Mesendoderm (in vitro differentiated cells): ENCODE results near the gene IL13.
"Not testable (repeated sequence)": the region's sequence is repeated elsewhere in the genome, so short reads cannot be mapped to it uniquely, and the experiment has no call there.

ENCODE experiments used
- DNase-seq: peaks from one replicate; pipeline ENCODE4 v3.0.0; 2013
- H2AK5ac ChIP-seq: 2 replicates; pipeline ENCODE4 v1.6.1; 2013; ENCODE audit warnings: low read length, inconsistent platforms
- H2BK120ac ChIP-seq: 2 replicates; pipeline ENCODE4 v1.6.1; 2013; ENCODE audit warnings: low read depth, mild to moderate bottlenecking, low read length, moderate library complexity, mixed read lengths
- H2BK15ac ChIP-seq: replicated peaks from 2 replicates; pipeline ENCODE4 v1.6.1; 2013; ENCODE audit warnings: low read depth, mild to moderate bottlenecking, moderate library complexity
- H2BK5ac ChIP-seq: 2 replicates; pipeline ENCODE4 v1.6.1; 2013; ENCODE audit warnings: low read length, inconsistent platforms
- H3K18ac ChIP-seq: 2 replicates; pipeline ENCODE4 v1.6.1; 2013; ENCODE audit warnings: mild to moderate bottlenecking, low read length, mixed read lengths
- H3K23ac ChIP-seq: one replicate; pipeline ENCODE4 v1.6.1; 2013; ENCODE audit warnings: low read length
- H3K27ac ChIP-seq: 2 replicates; pipeline ENCODE4 v1.5.1; 2013; ENCODE audit warnings: low read depth, mild to moderate bottlenecking, inconsistent platforms, low read length, moderate library complexity
- H3K27me3 ChIP-seq: 2 replicates; pipeline ENCODE4 v1.6.1; 2013; ENCODE audit warnings: low read length, control low read depth, mild to moderate bottlenecking, inconsistent platforms; ENCODE audit not compliant: insufficient read depth, poor library complexity
- H3K36me3 ChIP-seq: 2 replicates; pipeline ENCODE4 v1.6.1; 2013; ENCODE audit warnings: low read length, inconsistent platforms; ENCODE audit not compliant: control insufficient read depth, insufficient read depth
- H3K4ac ChIP-seq: one replicate; pipeline ENCODE4 v1.6.1; 2013; ENCODE audit warnings: low read depth, mild to moderate bottlenecking, low read length, moderate library complexity
- H3K4me1 ChIP-seq: 2 replicates; pipeline ENCODE4 v1.6.1; 2013; ENCODE audit warnings: low read depth, low read length, inconsistent platforms; ENCODE audit not compliant: control insufficient read depth
- H3K4me2 ChIP-seq: 2 replicates; pipeline ENCODE4 v1.6.1; 2013; ENCODE audit warnings: low read length
- H3K4me3 ChIP-seq: 2 replicates; pipeline ENCODE4 v1.5.1; 2013; ENCODE audit warnings: mild to moderate bottlenecking, low read length
- H3K56ac ChIP-seq: one replicate; pipeline ENCODE4 v1.6.1; 2013; ENCODE audit warnings: low read length
- H3K79me1 ChIP-seq: 2 replicates; pipeline ENCODE4 v1.6.1; 2013; ENCODE audit warnings: low read length, inconsistent platforms
- H3K79me2 ChIP-seq: 2 replicates; pipeline ENCODE4 v1.6.1; 2013; ENCODE audit warnings: mild to moderate bottlenecking, low read length; ENCODE audit not compliant: control insufficient read depth, insufficient read depth
- H3K9ac ChIP-seq: 2 replicates; pipeline ENCODE4 v1.6.1; 2013; ENCODE audit warnings: low read length, inconsistent platforms
- H4K5ac ChIP-seq: one replicate; pipeline ENCODE4 v1.6.1; 2013; ENCODE audit warnings: low read length
- H4K8ac ChIP-seq: one replicate; pipeline ENCODE4 v1.6.1; 2013; ENCODE audit warnings: low read depth, mild to moderate bottlenecking, control low read depth, low read length, moderate library complexity
- WGBS: extraction: QIAGEN DNeasy Blood & Tissue Kit; methylation state at CpG from one replicate; pipeline ENCODE4 v1.1.7; 2013; ENCODE audit warnings: low lambda C conversion rate, missing lambda C conversion rate; ENCODE audit not compliant: insufficient coverage; ENCODE audit errors: extremely low coverage; 5-methylcytosine and 5-hydroxymethylcytosine counted together

Gene IL13

DNA sequence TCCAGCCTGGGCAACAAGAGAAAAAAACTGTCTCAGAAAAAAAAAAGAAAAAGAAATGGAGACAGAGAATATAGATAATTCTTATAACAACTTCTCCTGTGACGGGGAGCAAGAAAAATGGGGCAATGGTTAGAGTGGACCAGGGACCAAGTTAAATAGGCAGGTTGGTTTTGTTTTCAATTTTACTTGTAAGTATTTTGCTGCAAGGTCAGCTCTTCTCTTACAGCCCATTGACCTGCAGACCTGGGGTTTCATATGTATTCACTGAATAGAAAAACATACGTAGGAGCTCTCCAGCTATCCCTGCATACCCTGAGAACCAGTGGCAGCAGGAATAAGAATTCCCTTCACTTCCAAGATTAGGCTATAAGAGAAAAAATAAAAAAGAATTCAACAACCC is 29.2 kb upstream of the IL13 start:
- Histone ChIP-seq H3K27me3 (no peaks in the 10 kb centered on the region), H2BK5ac (no peak overlapping the region), H3K9ac (no peak overlapping the region), H3K79me1 (no peaks in the 10 kb centered on the region), H2BK15ac (no peak overlapping the region), H3K56ac (no peak overlapping the region), H3K4me2 (no peak overlapping the region), H3K36me3 (no peaks in the 10 kb centered on the region), H4K8ac (no peak overlapping the region), H3K18ac (no peak overlapping the region), H3K79me2 (no peaks in the 10 kb centered on the region), H3K4me3 (no peak overlapping the region), H3K4ac (no peak overlapping the region), H2BK120ac (no peak overlapping the region), H4K5ac (no peak overlapping the region), H3K4me1 (no peaks in the 10 kb centered on the region), H3K23ac (no peak overlapping the region), H3K27ac (no peak overlapping the region), H2AK5ac (no peak overlapping the region)
- no peak for DNase-seq
- no CpG with 5 or more reads among the region's 2 CpGs for WGBS

DNA sequence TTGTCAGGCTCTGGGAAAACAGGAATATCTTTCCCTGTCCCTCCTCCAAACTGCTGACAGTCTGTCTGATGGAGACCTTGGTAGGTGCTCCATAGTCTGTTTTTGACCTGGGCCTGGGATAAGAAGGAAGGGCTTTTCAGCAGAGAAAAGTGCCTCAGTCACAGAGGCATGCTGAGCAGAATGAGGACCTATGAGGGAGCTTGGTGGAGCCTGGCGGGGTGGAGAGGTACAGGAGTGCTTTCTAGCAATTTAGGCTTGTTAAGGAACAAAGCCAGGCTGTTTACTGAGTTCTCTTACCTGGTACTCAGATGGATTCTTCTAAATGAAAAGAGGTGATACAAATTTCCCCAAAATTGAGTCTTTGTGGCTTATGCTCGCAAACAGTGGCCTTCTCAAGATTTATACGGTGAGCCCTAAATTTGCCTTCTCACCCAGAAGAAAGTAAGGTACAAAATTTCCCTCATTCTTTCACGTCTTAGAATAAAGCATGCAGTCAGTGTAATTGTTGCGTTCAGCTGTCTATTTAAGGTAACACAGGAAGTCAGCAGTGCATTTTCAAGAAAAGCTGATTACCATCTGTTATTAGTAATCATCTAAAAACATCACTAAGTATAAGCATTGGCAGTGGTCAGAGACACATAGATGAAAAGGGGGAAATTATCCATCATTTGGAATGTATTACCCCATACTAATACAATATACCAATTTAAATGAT is 28.6 kb upstream of the IL13 start:
- Histone ChIP-seq H3K23ac (no peak overlapping the region), H3K9ac (no peak overlapping the region), H3K36me3 (no peaks in the 10 kb centered on the region), H3K4me2 (no peak overlapping the region), H3K79me1 (no peaks in the 10 kb centered on the region), H2BK5ac (no peak overlapping the region), H3K27me3 (no peaks in the 10 kb centered on the region), H3K56ac (no peak overlapping the region), H2BK120ac (no peak overlapping the region), H4K8ac (no peak overlapping the region), H3K4me3 (no peak overlapping the region), H3K27ac (no peak overlapping the region), H3K4me1 (no peaks in the 10 kb centered on the region), H2AK5ac (no peak overlapping the region), H2BK15ac (no peak overlapping the region), H3K4ac (no peak overlapping the region), H3K18ac (no peak overlapping the region), H3K79me2 (no peaks in the 10 kb centered on the region), H4K5ac (no peak overlapping the region)
- DNase-seq, result no peak
- no CpG with 5 or more reads among the region's 5 CpGs for WGBS

DNA sequence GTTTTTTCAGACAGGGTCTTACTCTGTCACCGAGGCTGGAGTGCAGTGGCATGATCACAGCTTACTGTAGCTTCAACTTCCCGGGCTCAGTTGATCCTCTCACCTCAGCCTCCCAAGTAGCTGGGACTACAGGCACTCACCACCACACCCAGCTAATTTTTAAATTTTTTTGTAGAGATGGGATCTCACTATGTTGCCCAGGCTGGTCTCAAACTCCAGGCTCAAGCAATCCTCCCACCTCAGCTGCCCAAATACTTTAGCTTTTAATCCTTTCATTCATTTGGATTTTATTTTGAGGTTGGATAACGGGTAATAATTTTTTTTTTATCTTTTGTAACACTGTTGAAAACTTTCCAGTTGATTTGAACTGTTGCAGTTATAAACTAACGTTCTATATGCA is 24.4 kb upstream of the IL13 start:
- H3K4me2 ChIP-seq, H4K5ac ChIP-seq, H4K8ac ChIP-seq, H3K36me3 ChIP-seq, H3K4ac ChIP-seq, H3K56ac ChIP-seq, H3K79me2 ChIP-seq, H2AK5ac ChIP-seq, H3K4me1 ChIP-seq, H3K18ac ChIP-seq, H3K9ac ChIP-seq, H2BK15ac ChIP-seq, H3K79me1 ChIP-seq, H2BK5ac ChIP-seq, H3K27ac ChIP-seq, H2BK120ac ChIP-seq, H3K4me3 ChIP-seq, DNase-seq, H3K23ac ChIP-seq, H3K27me3 ChIP-seq: not testable (repeated sequence)
- no CpG with 5 or more reads among the region's 4 CpGs for WGBS

DNA sequence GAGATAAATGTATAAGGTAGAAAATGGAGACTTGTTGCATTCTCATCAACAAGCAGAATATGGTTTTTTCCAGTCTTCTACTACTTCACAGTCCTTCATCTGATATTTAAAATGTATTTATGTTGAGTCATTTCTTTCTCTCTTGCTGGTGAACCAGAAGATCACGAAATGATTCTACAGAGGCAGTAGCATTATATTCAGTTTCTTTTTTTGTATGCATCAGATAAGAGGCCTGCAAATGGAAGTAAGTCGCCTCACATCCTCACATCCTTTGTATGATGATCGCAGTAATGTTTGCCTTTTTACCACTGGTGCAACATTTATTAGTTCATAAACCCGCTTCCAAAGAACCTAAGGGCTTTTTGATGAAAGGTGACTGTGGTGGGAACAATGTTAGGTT is 22.1 kb upstream of the IL13 start:
- H3K9ac ChIP-seq, result no peak overlapping the region
- no peaks in the 10 kb centered on the region for H3K4me1 ChIP-seq
- H3K79me1 ChIP-seq, result no peaks in the 10 kb centered on the region
- H2BK15ac ChIP-seq, result no peak overlapping the region
- no peaks in the 10 kb centered on the region for H3K27me3 ChIP-seq
- no peak overlapping the region for H3K27ac ChIP-seq
- H3K18ac ChIP-seq, result no peak overlapping the region
- H4K8ac ChIP-seq, result no peak overlapping the region
- H3K56ac ChIP-seq, result no peak overlapping the region
- no peak overlapping the region for H3K4me2 ChIP-seq
- peaks cover 2% of the 10 kb centered on the region for H3K36me3 ChIP-seq
- WGBS, result no CpG with 5 or more reads among the region's 4 CpGs
- no peak overlapping the region for H3K4me3 ChIP-seq
- H2BK120ac ChIP-seq, result no peak overlapping the region
- peak; percentile 41 for DNase-seq
- H2AK5ac ChIP-seq, result no peak overlapping the region
- H3K79me2 ChIP-seq, result no peaks in the 10 kb centered on the region
- H4K5ac ChIP-seq, result no peak overlapping the region
- no peak overlapping the region for H2BK5ac ChIP-seq
- no peak overlapping the region for H3K4ac ChIP-seq
- H3K23ac ChIP-seq, result no peak overlapping the region

DNA sequence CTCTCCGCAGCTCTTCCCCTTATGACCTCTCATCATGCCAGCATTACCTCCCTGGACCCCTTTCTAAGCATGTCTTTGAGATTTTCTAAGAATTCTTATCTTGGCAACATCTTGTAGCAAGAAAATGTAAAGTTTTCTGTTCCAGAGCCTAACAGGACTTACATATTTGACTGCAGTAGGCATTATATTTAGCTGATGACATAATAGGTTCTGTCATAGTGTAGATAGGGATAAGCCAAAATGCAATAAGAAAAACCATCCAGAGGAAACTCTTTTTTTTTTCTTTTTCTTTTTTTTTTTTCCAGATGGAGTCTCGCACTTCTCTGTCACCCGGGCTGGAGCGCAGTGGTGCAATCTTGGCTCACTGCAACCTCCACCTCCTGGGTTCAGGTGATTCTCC is 20.7 kb upstream of the IL13 start:
- no peak overlapping the region for H2BK15ac ChIP-seq
- no peaks in the 10 kb centered on the region for H3K27me3 ChIP-seq
- no peaks in the 10 kb centered on the region for H3K79me2 ChIP-seq
- no peak overlapping the region for H3K4ac ChIP-seq
- H3K27ac ChIP-seq, result no peak overlapping the region
- DNase-seq, result no peak
- H3K4me2 ChIP-seq, result no peak overlapping the region
- H4K5ac ChIP-seq, result no peak overlapping the region
- H3K9ac ChIP-seq, result no peak overlapping the region
- H2AK5ac ChIP-seq, result no peak overlapping the region
- no peak overlapping the region for H3K4me3 ChIP-seq
- no peak overlapping the region for H3K23ac ChIP-seq
- H3K18ac ChIP-seq, result no peak overlapping the region
- no peak overlapping the region for H3K56ac ChIP-seq
- H3K36me3 ChIP-seq, result peaks cover 2% of the 10 kb centered on the region
- no peak overlapping the region for H2BK5ac ChIP-seq
- H4K8ac ChIP-seq, result no peak overlapping the region
- WGBS, result no CpG with 5 or more reads among the region's 4 CpGs
- no peaks in the 10 kb centered on the region for H3K4me1 ChIP-seq
- H2BK120ac ChIP-seq, result no peak overlapping the region
- no peaks in the 10 kb centered on the region for H3K79me1 ChIP-seq

DNA sequence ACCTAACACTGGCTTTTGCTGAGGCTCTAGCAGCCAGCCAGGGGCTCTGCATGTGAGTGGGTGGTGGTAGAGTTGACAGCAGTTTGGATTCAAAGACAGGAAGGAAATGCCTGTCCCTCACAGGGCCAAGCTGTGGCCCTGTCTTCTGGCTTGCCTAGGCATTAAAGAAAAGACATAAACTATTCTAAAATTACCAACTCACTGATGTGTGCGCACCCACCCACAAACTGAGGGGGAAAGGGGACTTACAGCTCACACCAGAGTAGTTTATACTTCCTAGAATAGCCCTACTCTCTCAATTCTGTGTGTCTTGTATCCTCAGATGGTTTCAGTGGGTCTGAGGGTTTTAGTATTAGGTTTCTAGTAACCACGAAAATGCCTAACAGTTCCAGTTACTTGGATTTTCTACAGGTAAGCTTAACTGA is 18.3 kb upstream of the IL13 start:
- Histone ChIP-seq H3K79me2 (no peaks in the 10 kb centered on the region), H2BK15ac (no peak overlapping the region), H3K4me2 (no peak overlapping the region), H2BK120ac (no peak overlapping the region), H3K79me1 (no peaks in the 10 kb centered on the region), H3K4ac (no peak overlapping the region), H4K5ac (no peak overlapping the region), H3K18ac (no peak overlapping the region), H3K36me3 (peaks cover 2% of the 10 kb centered on the region), H3K23ac (no peak overlapping the region), H4K8ac (no peak overlapping the region), H3K4me3 (no peak overlapping the region), H3K27me3 (no peaks in the 10 kb centered on the region), H2AK5ac (no peak overlapping the region), H2BK5ac (no peak overlapping the region), H3K4me1 (no peaks in the 10 kb centered on the region), H3K56ac (no peak overlapping the region), H3K27ac (no peak overlapping the region), H3K9ac (no peak overlapping the region)
- no CpG with 5 or more reads among the region's 2 CpGs for WGBS
- no peak for DNase-seq
